Measurements from ENCODE around the gene CAPN5.
"Not testable (repeated sequence)": the region's sequence is repeated elsewhere in the genome, so short reads cannot be mapped to it uniquely, and the experiment has no call there.

CAPN5 gene

DNA sequence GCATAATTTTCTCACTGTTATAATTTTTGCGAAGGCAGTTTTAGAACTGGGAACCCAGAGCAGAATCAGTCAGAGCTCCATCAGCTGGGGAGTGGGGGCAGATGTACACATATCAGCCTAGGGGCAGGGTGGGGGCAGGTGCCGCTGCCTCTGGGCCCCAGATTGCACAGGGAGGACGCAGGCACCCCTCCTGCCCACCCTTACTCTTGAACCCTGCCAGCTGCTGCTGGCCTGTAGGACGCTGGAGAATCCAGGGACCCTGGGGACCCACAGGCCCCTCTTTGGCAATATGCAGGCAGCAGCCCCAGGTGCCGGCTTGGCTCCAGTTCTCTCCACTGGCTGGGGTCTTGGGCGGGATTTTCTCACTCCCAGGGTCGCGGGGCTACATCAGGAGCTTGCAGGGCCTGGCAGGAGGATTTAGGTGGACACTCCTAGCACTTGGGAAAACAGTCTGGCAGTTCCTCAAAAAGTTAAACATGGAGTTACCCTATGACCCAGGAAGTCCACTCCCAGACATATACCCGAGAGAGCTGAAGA, 8.8 kb upstream of the CAPN5 start:
- Histone ChIP-seq H3K27me3 (ENCODE audit: control insufficient read depth, insufficient read depth, low read length) (no peaks in the 10 kb centered on the region), H3K4me1 (ENCODE audit: control insufficient read depth, insufficient read depth, low read length) (peaks cover 3% of the 10 kb centered on the region), H3K4me3 (ENCODE audit: low read length) (no peak overlapping the region), H3K9ac (ENCODE audit: low read length) (no peak overlapping the region), H3K36me3 (ENCODE audit: control insufficient read depth, insufficient read depth, low read length) (no peaks in the 10 kb centered on the region), H3K9me3 (ENCODE audit: control insufficient read depth, low read length) (peaks cover 11% of the 10 kb centered on the region)

DNA sequence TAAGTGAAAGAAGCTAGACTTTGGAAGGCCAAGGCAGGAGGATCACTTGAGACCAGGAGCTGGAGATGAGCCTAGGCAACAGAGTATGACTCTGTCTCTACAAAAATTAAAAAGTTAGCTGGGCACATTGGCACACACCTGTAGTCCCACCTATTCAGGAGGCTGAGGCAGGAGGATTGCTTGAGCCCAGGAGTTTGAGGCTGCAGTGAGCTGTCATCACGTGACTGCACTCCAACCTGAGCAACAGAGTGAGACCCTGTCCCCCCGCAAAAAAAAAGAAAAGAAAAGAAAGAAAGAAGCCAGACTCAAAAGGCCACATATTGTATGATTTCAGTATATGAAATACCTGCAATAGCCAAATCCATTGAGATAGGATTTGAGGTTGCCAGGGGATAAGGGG, 7.9 kb upstream of the CAPN5 start:
- Histone ChIP-seq H3K9me3 (ENCODE audit: control insufficient read depth, low read length) (peaks cover 11% of the 10 kb centered on the region), H3K9ac (ENCODE audit: low read length) (no peak overlapping the region), H3K36me3 (ENCODE audit: control insufficient read depth, insufficient read depth, low read length) (no peaks in the 10 kb centered on the region), H3K27me3 (ENCODE audit: control insufficient read depth, insufficient read depth, low read length) (no peaks in the 10 kb centered on the region), H3K4me1 (ENCODE audit: control insufficient read depth, insufficient read depth, low read length) (peaks cover 12% of the 10 kb centered on the region), H3K4me3 (ENCODE audit: low read length) (no peak overlapping the region)

DNA sequence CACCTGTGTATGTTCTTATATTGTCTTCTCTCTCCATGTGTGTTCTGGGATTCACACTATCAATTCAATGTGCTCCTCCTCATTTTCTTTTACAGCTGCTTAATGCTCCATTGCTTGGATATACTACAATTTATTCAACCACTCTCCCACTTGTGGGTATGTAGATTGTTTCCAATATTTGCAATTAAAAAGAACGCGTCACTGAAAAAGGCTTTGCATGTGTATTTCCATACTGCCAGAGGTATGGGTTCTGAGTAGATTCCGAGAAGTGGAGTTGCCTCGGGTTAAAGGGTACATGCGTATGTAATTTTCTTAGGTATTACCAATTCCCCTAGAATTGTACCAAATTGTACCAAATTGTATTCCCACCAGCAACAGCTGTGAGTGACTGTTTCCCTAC, 7.0 kb upstream of the CAPN5 start:
- Histone ChIP-seq H3K27me3 (ENCODE audit: control insufficient read depth, insufficient read depth, low read length) (no peaks in the 10 kb centered on the region), H3K9me3 (ENCODE audit: control insufficient read depth, low read length) (peaks cover 11% of the 10 kb centered on the region), H3K4me1 (ENCODE audit: control insufficient read depth, insufficient read depth, low read length) (peaks cover 21% of the 10 kb centered on the region), H3K4me3 (ENCODE audit: low read length) (no peak overlapping the region), H3K36me3 (ENCODE audit: control insufficient read depth, insufficient read depth, low read length) (no peaks in the 10 kb centered on the region), H3K9ac (ENCODE audit: low read length) (no peak overlapping the region)

DNA sequence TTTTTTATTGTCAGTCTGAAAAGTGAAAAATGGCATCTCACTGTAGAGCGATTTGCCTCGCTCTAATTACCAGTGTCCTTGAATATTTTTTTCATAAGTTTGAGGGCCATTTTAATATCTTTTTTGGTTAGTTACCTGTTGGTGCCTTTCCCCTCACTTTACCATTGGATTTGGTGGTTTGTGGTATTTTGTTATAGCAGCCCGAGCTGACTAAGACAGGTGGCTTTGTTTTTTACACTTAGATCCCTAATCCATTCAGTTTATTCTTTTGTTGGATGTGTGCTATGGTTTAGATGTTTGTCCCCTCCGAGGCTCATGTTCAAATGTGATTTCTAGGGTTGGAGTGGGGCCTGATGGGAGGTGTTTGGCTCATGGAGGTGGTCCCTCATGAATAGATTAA, 6.5 kb upstream of the CAPN5 start:
- Histone ChIP-seq H3K4me1 (ENCODE audit: control insufficient read depth, insufficient read depth, low read length) (peaks cover 25% of the 10 kb centered on the region), H3K9me3 (ENCODE audit: control insufficient read depth, low read length) (peaks cover 11% of the 10 kb centered on the region), H3K27me3 (ENCODE audit: control insufficient read depth, insufficient read depth, low read length) (no peaks in the 10 kb centered on the region), H3K4me3 (ENCODE audit: low read length) (no peak overlapping the region), H3K36me3 (ENCODE audit: control insufficient read depth, insufficient read depth, low read length) (no peaks in the 10 kb centered on the region), H3K9ac (ENCODE audit: low read length) (no peak overlapping the region)

DNA sequence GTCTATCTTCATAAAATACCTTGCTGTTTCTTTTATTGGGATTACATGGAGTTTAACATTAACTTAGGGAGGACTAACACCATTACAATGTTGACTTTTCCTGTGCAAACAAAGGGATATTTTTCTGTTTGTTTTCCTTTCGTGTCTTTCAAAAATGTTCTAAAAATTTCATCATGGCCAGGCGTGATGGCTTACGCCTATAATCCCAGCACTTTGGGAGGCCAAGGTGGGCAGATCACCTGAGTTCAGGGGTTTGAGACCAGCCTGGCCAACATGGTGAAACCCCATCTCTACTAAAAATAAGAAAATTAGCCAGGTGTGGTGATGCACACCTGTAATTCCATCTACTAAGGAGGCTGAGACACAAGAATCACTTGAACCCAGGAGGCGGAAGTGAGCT, 5.5 kb upstream of the CAPN5 start:
- H3K9me3 ChIP-seq (ENCODE audit: control insufficient read depth, low read length); H3K9ac ChIP-seq (ENCODE audit: low read length); H3K27me3 ChIP-seq (ENCODE audit: control insufficient read depth, insufficient read depth, low read length); H3K4me3 ChIP-seq (ENCODE audit: low read length); H3K36me3 ChIP-seq (ENCODE audit: control insufficient read depth, insufficient read depth, low read length): not testable (repeated sequence)
- H3K4me1 ChIP-seq (ENCODE audit: control insufficient read depth, insufficient read depth, low read length), result peaks cover 35% of the 10 kb centered on the region

DNA sequence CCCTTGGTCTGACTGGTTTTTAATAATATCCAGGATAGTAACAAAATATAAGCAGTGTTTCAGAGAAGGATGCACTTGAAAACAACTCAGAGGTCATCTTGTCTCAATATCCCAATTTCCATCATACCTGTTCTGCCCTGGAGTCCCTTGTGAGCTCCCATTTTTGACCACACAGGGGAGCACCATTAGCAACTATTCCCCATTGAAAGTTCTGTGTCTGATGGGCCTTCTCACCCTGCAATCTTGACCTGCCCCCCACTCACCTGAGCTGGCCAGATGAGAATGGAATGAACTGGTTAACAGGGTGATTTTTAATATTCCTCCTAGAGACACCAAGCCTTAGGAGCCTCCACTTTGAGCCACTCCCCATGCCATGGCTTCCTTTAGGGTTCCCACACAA, 3.8 kb upstream of the CAPN5 start:
- peaks cover 36% of the 10 kb centered on the region for H3K4me1 ChIP-seq (ENCODE audit: control insufficient read depth, insufficient read depth, low read length)
- no peaks in the 10 kb centered on the region for H3K27me3 ChIP-seq (ENCODE audit: control insufficient read depth, insufficient read depth, low read length)
- no peak overlapping the region for H3K9ac ChIP-seq (ENCODE audit: low read length)
- H3K9me3 ChIP-seq (ENCODE audit: control insufficient read depth, low read length), result no peaks in the 10 kb centered on the region
- H3K36me3 ChIP-seq (ENCODE audit: control insufficient read depth, insufficient read depth, low read length), result no peaks in the 10 kb centered on the region
- H3K4me3 ChIP-seq (ENCODE audit: low read length), result no peak overlapping the region

DNA sequence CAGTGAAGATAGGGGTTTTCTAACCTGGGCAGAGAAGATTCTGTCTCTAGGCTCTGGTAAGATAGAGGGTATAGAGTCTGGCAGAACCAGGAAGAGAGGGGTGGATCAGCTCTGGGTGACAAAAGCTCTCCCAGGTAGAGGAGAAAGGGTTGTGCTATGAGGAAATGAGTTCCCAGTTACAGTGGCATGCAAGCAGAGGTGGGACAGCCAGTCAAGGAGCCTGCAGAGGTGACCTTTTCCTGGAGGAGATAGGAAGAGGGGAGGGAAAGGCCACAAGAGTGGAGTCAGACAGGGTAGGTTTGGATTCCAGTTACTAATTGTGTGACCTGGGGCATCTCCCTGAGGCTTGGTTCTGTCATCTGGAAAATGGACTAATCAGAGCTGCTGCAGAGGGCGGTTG, 3.4 kb upstream of the CAPN5 start:
- Histone ChIP-seq H3K9ac (ENCODE audit: low read length) (no peak overlapping the region), H3K4me1 (ENCODE audit: control insufficient read depth, insufficient read depth, low read length) (peaks cover 36% of the 10 kb centered on the region), H3K27me3 (ENCODE audit: control insufficient read depth, insufficient read depth, low read length) (no peaks in the 10 kb centered on the region), H3K4me3 (ENCODE audit: low read length) (no peak overlapping the region), H3K36me3 (ENCODE audit: control insufficient read depth, insufficient read depth, low read length) (no peaks in the 10 kb centered on the region), H3K9me3 (ENCODE audit: control insufficient read depth, low read length) (no peaks in the 10 kb centered on the region)

DNA sequence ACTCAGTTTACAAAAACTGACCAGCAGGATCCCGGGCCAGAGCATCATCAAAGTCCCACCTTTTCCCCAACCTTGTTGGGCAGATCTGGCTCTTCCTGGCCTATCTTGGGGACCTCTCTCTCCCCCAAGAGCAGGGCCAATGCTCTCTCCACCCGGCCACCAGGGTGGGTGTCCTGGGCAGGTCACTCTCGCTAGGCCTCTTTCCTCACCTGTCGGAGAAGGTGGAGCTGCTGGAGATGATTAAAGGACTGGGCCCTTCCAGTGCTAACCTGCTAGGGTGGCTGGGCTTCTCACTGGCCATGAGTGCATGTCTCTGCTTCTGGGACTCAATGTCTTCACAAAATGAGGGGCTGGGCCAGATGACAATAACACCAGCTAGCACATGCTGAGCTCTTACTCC, 2.9 kb upstream of the CAPN5 start:
- Histone ChIP-seq H3K4me1 (ENCODE audit: control insufficient read depth, insufficient read depth, low read length) (peaks cover 41% of the 10 kb centered on the region), H3K4me3 (ENCODE audit: low read length) (no peak overlapping the region), H3K36me3 (ENCODE audit: control insufficient read depth, insufficient read depth, low read length) (no peaks in the 10 kb centered on the region), H3K9ac (ENCODE audit: low read length) (no peak overlapping the region), H3K27me3 (ENCODE audit: control insufficient read depth, insufficient read depth, low read length) (no peaks in the 10 kb centered on the region), H3K9me3 (ENCODE audit: control insufficient read depth, low read length) (no peaks in the 10 kb centered on the region)

DNA sequence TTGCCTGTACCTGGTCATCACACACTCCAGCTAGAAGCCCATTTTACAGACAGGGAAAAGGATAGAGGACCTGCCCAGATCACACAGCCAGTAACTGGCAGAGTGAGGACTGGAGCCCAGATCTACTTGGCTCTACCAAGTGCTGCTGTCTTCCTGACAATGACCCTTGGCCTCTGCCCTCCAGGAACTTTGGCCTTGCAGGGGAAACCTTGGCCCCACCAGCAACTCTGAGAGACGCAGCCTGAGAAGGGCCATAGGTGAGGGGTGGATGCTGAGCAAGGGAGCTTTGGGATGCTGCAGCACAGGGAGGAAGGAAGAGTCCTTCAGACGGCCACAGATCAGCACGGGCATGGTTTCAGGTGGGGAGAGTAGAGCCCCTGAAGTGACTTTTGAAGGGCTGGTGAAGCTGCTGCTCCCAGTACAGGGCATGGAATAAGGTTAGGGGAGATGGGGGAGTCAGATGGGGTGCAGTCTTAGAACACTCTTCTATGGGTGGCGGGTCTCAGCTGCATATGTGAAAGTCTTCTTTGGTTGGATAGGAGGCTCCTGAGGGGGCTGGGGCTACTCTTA, 2.0 kb upstream of the CAPN5 start:
- H3K36me3 ChIP-seq (ENCODE audit: control insufficient read depth, insufficient read depth, low read length), result no peaks in the 10 kb centered on the region
- H3K4me1 ChIP-seq (ENCODE audit: control insufficient read depth, insufficient read depth, low read length), result peaks cover 49% of the 10 kb centered on the region
- H3K9ac ChIP-seq (ENCODE audit: low read length), result no peak overlapping the region
- H3K4me3 ChIP-seq (ENCODE audit: low read length), result no peak overlapping the region
- no peaks in the 10 kb centered on the region for H3K9me3 ChIP-seq (ENCODE audit: control insufficient read depth, low read length)
- no peaks in the 10 kb centered on the region for H3K27me3 ChIP-seq (ENCODE audit: control insufficient read depth, insufficient read depth, low read length)

DNA sequence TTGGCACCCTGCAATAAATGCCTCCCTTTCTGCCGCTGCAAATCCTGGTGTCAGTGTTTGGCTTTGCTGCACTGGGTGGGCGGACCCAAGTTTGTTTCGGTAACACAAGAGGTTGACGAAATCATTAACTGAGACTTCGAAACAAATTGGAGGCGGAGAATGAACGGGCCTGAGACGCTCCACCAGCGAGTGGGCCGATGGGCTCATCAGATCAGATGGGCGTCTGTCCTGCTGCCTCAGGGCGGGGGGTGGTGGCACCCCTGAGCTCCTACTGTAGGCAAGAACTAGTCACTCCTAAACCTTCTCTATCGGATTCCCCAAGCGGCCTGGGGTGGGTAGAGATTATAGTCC, 918 bp upstream of the CAPN5 start:
- Histone ChIP-seq H3K4me3 (ENCODE audit: low read length) (peak overlapping the region; percentile 58), H3K9ac (ENCODE audit: low read length) (peak overlapping the region; percentile 79), H3K9me3 (ENCODE audit: control insufficient read depth, low read length) (no peaks in the 10 kb centered on the region), H3K36me3 (ENCODE audit: control insufficient read depth, insufficient read depth, low read length) (no peaks in the 10 kb centered on the region), H3K4me1 (ENCODE audit: control insufficient read depth, insufficient read depth, low read length) (peaks cover 60% of the 10 kb centered on the region), H3K27me3 (ENCODE audit: control insufficient read depth, insufficient read depth, low read length) (no peaks in the 10 kb centered on the region)

DNA sequence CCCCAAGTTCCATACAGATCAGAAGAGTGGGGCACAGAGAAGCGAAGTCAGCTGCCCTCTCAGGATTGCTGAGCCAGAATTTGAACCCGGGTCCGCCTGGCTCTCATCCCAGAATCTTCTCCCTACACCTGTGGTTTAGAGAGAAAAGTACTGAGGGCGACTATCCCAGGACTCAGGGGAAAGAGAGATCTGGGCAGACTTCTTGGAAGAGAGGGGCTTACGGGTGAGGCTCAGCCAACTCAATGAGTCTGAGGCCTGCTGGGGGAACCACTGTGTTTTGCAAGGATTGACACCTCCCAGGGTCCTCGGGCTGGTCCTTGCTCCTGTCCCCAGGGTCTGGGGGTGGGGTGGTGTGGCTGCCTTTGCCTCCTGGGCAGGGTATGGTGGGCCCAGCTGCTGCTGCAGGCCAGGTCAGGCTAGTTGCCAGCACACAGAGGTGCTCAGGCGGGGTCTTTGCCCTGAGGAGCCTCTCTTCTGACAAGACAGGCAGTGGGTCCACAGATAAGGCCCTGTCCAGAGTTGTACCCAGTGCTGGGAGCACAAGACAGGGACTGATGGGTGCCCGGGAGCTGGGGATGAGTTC, 1.2 kb downstream of the CAPN5 start:
- no peaks in the 10 kb centered on the region for H3K27me3 ChIP-seq (ENCODE audit: control insufficient read depth, insufficient read depth, low read length)
- peaks cover 79% of the 10 kb centered on the region for H3K4me1 ChIP-seq (ENCODE audit: control insufficient read depth, insufficient read depth, low read length)
- peak overlapping the region; percentile 62 for H3K4me3 ChIP-seq (ENCODE audit: low read length)
- H3K9ac ChIP-seq (ENCODE audit: low read length), result peak overlapping the region; percentile 76
- no peaks in the 10 kb centered on the region for H3K9me3 ChIP-seq (ENCODE audit: control insufficient read depth, low read length)
- no peaks in the 10 kb centered on the region for H3K36me3 ChIP-seq (ENCODE audit: control insufficient read depth, insufficient read depth, low read length)

DNA sequence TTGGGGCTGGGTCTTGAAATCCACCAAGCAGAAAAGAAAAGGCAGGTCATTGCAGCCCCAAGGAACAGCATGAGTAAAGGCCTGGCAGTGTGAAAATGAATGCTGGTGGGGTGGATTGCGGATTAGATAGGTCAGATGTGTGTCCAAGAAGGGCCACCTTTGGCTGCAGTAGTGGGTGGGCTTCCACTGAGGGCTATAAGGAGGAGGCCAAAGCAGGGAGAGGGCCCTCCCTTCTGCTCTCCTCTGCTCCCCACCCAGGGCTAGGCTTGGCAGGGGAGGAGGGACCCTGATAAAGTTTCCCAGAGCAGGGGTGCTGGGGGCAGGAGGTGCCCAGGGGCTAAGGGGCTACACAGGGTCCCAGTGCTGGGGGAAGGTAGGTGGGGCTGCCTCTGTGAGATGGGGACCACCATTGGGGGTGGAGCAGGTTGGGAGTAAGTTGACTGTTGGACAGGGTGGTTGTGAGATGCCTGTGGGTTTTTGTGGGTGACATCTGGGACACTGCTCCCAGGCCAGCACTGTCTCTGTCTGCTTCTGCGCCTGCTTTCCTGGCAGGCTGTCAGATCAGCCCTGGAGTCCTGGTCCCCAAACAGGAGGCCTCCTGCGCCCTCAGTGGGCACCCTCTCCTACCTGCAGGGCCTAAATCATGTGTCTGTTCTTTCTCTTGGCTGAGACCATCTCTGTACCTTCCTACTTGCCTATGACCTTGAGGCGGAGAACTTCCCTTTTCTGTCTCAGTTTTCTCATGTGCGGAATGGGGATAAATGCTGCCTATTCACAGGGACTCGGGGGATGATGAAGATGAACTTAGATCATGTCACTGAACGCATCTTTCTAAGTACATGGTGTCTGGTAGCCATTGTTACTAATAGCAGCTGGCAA, 1.9 kb downstream of the CAPN5 start:
- Histone ChIP-seq H3K27me3 (ENCODE audit: control insufficient read depth, insufficient read depth, low read length) (no peaks in the 10 kb centered on the region), H3K36me3 (ENCODE audit: control insufficient read depth, insufficient read depth, low read length) (no peaks in the 10 kb centered on the region), H3K9me3 (ENCODE audit: control insufficient read depth, low read length) (no peaks in the 10 kb centered on the region), H3K9ac (ENCODE audit: low read length) (peak overlapping the region; percentile 76), H3K4me1 (ENCODE audit: control insufficient read depth, insufficient read depth, low read length) (peaks cover 79% of the 10 kb centered on the region), H3K4me3 (ENCODE audit: low read length) (peak overlapping the region; percentile 62)
